Kidney epithelial cell (primary cell): ENCODE measurements around the gene CCDC102A. TPM values are rescaled to one million over a fixed set of nuclear protein-coding genes. Genes with fewer than 3 reads are reported as not detected.

Experiments
- DNase-seq: peaks from one replicate; pipeline ENCODE4 v3.0.0-alpha.2; 2010; ENCODE audit warnings: low read depth
- H3K27me3 ChIP-seq: 2 replicates; pipeline ENCODE4 v1.6.0; 2011; ENCODE audit warnings: low read length; ENCODE audit not compliant: control insufficient read depth, insufficient read depth
- H3K36me3 ChIP-seq: 2 replicates; pipeline ENCODE4 v1.5.1; 2011; ENCODE audit warnings: low read length; ENCODE audit not compliant: control insufficient read depth, insufficient read depth
- H3K4me3 ChIP-seq: 2 replicates; pipeline ENCODE4 v1.5.1; 2011; ENCODE audit warnings: low read depth, mild to moderate bottlenecking, control low read depth, low read length
- CTCF ChIP-seq: IDR thresholded peaks from 2 replicates; pipeline ENCODE4 v1.5.1; 2011; ENCODE audit warnings: mild to moderate bottlenecking, moderate library complexity, low read length, control low read depth, inconsistent platforms; ENCODE audit not compliant: insufficient read depth, poor library complexity, severe bottlenecking
- total RNA-seq: library from RNA; depleted of rRNA; stranded (reverse); fragments of >200 nt; gene quantifications from 2 replicates; pipeline ENCODE4 v1.2.3, GENCODE V29; 2015

CCDC102A gene
- total RNA-seq, 1 donor from 2014 or later: 11.4 TPM

- Histone ChIP-seq H3K27me3 (no peaks in the 10 kb centered on the region), H3K36me3 (peaks cover 9% of the 10 kb centered on the region), H3K4me3 (no peak overlapping the region)
- DNase-seq: no peak
- TF ChIP-seq CTCF: no peak
These were observed 64.3 kb downstream of the CCDC102A start for GRCh38 chr16:57471852-57472664.

- no peak for DNase-seq
- no peak overlapping the region for H3K4me3 ChIP-seq
- TF ChIP-seq CTCF: no peak
- H3K36me3 ChIP-seq: peaks cover 9% of the 10 kb centered on the region
- H3K27me3 ChIP-seq: no peaks in the 10 kb centered on the region
These were observed 65.2 kb downstream of the CCDC102A start for GRCh38 chr16:57471209-57471608.

- no peak for DNase-seq
- Histone ChIP-seq H3K36me3 (peaks cover 9% of the 10 kb centered on the region), H3K27me3 (no peaks in the 10 kb centered on the region), H3K4me3 (no peak overlapping the region)
- no peak for TF ChIP-seq CTCF
These were observed 65.7 kb downstream of the CCDC102A start for GRCh38 chr16:57470711-57471110.

GRCh38 chr16:57469917-57470470 lies 66.4 kb downstream of the CCDC102A start:
- Histone ChIP-seq H3K4me3 (no peak overlapping the region), H3K27me3 (no peaks in the 10 kb centered on the region), H3K36me3 (peaks cover 9% of the 10 kb centered on the region)
- DNase-seq: no peak
- no peak for TF ChIP-seq CTCF

GRCh38 chr16:57469046-57469445 lies 67.3 kb downstream of the CCDC102A start:
- Histone ChIP-seq H3K27me3 (no peaks in the 10 kb centered on the region), H3K4me3 (no peak overlapping the region), H3K36me3 (peaks cover 8% of the 10 kb centered on the region)
- no peak for DNase-seq
- TF ChIP-seq CTCF: no peak
